Heart left ventricle (tissue), 16 donors: ENCODE data around the gene MRPL9. TPM values are rescaled to one million over a fixed set of nuclear protein-coding genes. Genes with fewer than 3 reads are reported as not detected.
"Not testable (repeated sequence)": the region's sequence is repeated elsewhere in the genome, so short reads cannot be mapped to it uniquely, and the experiment has no call there.

ENCODE experiments used
- ATAC-seq, 4 donors: fragments of 200-7000 bp; cut with Tn5 transposase; one replicate each; pipeline ENCODE4 v1.9.1; 2020 to 2022; ENCODE audit warnings: moderate library complexity in 4 of 4, mild to moderate bottlenecking in 3 of 4, moderate number of reproducible peaks in 1 of 4
- DNase-seq, 5 donors: peaks; one replicate each; pipeline ENCODE4 v3.0.0-alpha.2; 2020
- H3K27ac ChIP-seq, 12 donors: fragments of 200-600 bp; sonication (generic) in 4 of 12; one replicate each; pipeline versions ENCODE4 v1.5.0 to v1.8.0; 2016 to 2022; ENCODE audit warnings: mild to moderate bottlenecking in 2 of 12
- H3K27me3 ChIP-seq, 9 donors: fragments of 200-600 bp; sonication (generic) in 2 of 9; one replicate each; pipeline versions ENCODE4 v1.5.1 to v1.8.0; 2016 to 2022; ENCODE audit warnings: mild to moderate bottlenecking in 3 of 9
- H3K36me3 ChIP-seq, 9 donors: fragments of 200-600 bp; sonication (generic) in 2 of 9; one replicate each; pipeline versions ENCODE4 v1.5.0 to v1.8.0; 2018 to 2022; ENCODE audit warnings: mild to moderate bottlenecking in 2 of 9
- H3K4me1 ChIP-seq, 12 donors: fragments of 200-600 bp; sonication (generic) in 4 of 12; one replicate each; pipeline versions ENCODE4 v1.5.0 to v1.8.0; 2016 to 2022; ENCODE audit warnings: mild to moderate bottlenecking in 3 of 12
- H3K4me3 ChIP-seq, 12 donors: fragments of 200-600 bp; sonication (generic) in 4 of 12; one replicate each; pipeline versions ENCODE4 v1.5.0 to v1.8.0; 2017 to 2022; ENCODE audit warnings: mild to moderate bottlenecking in 9 of 12, moderate library complexity in 4 of 12
- H3K9me3 ChIP-seq, 12 donors: fragments of 200-600 bp; sonication (generic) in 4 of 12; one replicate each; pipeline versions ENCODE4 v1.5.0 to v1.8.0; 2016 to 2022; ENCODE audit warnings: mild to moderate bottlenecking in 1 of 12
- POLR2A ChIP-seq, 2 donors: fragments of 450-650 bp; IDR thresholded peaks; one replicate each; pipeline ENCODE4 v1.6.1; 2017; ENCODE audit warnings: antibody characterized with exemption in 2 of 2, mild to moderate bottlenecking in 2 of 2, moderate library complexity in 2 of 2
- WGBS, 4 donors: extraction: QIAGEN DNeasy Blood & Tissue Kit in 2 of 4; methylation state at CpG; one replicate each; pipeline versions ENCODE4 v1.1.5 to v1.1.7; 2013 to 2018; 5-methylcytosine and 5-hydroxymethylcytosine counted together
- intact Hi-C, 10 donors: fragments of 100-400 bp; cut with DNase I; formaldehyde crosslinking; loops; one replicate each; pipeline versions ENCODE4 v1.11.1 to v1.14.2; 2022
- polyA plus RNA-seq, 2 donors: library from polyadenylated mRNA; stranded (reverse); fragments of 200-250 nt; gene quantifications; one replicate each; pipeline ENCODE4 v1.2.3, GENCODE V29; 2013
- total RNA-seq, 9 donors: library from RNA; depleted of rRNA in 2 of 9; stranded (reverse); fragments of >200 nt in 2 of 9; fragmentation: NEBNext Ultra II Directional in 3 of 9; extraction: Animal tissue kit (Norgen Biotek cat#: 25700) in 3 of 9; gene quantifications; one replicate each; pipeline versions ENCODE4 v1.1.0 to v1.2.4, GENCODE V29; 2016 to 2023
- TF ChIP-seq, protein P1 (sequence below), 12 donors: fragments of 200-600 bp; sonication (generic) in 4 of 12; IDR thresholded peaks; one replicate each; pipeline versions ENCODE4 v1.5.0 to v1.8.0; 2018 to 2022; ENCODE audit warnings: antibody characterized with exemption in 12 of 12, mild to moderate bottlenecking in 5 of 12
- donor health status: ischemic (EF 13 %, LVEDD 7.1; RV severe dilation, severe dysfunction).
- donor health status: healthy with polysubstance abuse.
- donor health status: DM: no; HTN: yes; CAD: no.
- donor health status: DM: no; HTN: no; CAD: no.
- donor health status: ischemic (EF 25% LVEDD 6.9; RV normal size, moderate dysfunction).
- donor health status: ischemic (EF 25% LVEDD 5.7; RV mildly dilated, moderate dysfunction).
- donor health status: healthy.
- donor health status: DM: yes; HTN: yes; CAD: no.
- donor health status: ischemic (EF 35%, LVEDD 5.7; RV mildly dilated, moderate dysfunction).
- donor health status: nonischemic (EF 11% LVEDD 7.7; RV severe dilation, severe dysfunction).
- donor health status: DM: yes; HTN: yes; CAD: no.
- donor health status: PGD.
- donor health status: ischemic (EF 29% LVEDD 5.4; RV normal size, mild dysfunction).
- donor health status: nonischemic (EF 23%, LVEDD 6.1; RV moderate dilation, normal function).

MRPL9 gene
- total and polyA plus RNA-seq, 11 donors: 35.8 to 57.9 (median 46.3) TPM

DNA sequence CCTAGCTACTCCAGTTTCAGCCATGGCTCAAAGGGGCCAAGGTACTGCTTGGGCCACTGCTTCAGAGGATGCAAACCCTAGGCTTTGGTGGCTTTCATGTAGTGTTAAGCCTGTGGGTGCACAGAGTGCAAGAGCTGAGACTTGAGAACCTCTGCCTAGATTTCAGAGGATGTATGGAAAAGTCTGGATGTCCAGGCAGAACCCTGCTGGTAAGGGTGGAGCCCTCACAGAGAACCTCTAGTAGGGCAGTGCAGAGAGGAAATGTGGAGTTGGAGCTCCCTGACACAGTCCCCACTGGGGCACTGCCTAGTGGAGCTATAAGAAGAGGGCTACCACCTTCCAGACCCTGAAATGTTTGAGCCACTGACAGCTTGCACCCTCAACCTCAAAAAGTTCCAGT, 25.8 kb downstream of the MRPL9 start:
- intact Hi-C loops: loop anchor here in 9 of 10 donors (5.0 to 10.0 kb wide), 6 partner anchors 45 to 295 kb away; partner anchors contain the start of gene C2CD4D (in 1 of the 9)
- H3K27ac ChIP-seq: no peak overlapping the region
- ATAC-seq: no peak
- H3K36me3 ChIP-seq: no peaks in the 10 kb centered on the region
- peaks cover 0 to 12% (median 0%) of the 10 kb centered on the region in 12 donors for H3K9me3 ChIP-seq
- DNase-seq: no peak
- H3K27me3 ChIP-seq: peaks cover 0 to 5% (median 0%) of the 10 kb centered on the region in 9 donors
- no peak overlapping the region for H3K4me3 ChIP-seq
- no peaks in the 10 kb centered on the region for H3K4me1 ChIP-seq
- TF ChIP-seq, protein P1, sequence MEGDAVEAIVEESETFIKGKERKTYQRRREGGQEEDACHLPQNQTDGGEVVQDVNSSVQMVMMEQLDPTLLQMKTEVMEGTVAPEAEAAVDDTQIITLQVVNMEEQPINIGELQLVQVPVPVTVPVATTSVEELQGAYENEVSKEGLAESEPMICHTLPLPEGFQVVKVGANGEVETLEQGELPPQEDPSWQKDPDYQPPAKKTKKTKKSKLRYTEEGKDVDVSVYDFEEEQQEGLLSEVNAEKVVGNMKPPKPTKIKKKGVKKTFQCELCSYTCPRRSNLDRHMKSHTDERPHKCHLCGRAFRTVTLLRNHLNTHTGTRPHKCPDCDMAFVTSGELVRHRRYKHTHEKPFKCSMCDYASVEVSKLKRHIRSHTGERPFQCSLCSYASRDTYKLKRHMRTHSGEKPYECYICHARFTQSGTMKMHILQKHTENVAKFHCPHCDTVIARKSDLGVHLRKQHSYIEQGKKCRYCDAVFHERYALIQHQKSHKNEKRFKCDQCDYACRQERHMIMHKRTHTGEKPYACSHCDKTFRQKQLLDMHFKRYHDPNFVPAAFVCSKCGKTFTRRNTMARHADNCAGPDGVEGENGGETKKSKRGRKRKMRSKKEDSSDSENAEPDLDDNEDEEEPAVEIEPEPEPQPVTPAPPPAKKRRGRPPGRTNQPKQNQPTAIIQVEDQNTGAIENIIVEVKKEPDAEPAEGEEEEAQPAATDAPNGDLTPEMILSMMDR (IDR thresholded peaks at IDR 0.05): no peak
- no peak for TF ChIP-seq POLR2A (IDR thresholded peaks at IDR 0.05)

DNA sequence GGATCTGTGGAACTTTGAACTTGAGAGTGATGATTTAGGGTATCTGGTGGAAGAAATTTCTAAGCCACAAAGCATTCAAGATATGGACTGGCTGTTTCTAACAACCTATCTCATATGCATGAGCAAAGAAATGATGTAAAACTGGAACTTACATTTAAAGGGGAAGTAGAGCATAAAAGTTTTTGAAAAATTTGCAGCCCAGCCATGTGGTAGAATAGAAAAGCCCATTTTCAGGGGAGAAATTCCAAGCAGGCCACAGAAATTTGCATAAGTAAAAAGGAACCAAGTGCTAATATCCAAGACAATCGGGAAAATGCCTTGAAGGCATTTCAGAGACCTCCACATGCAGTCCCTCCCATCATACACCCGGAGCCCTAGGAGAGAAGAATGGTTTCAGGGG, 26.3 kb downstream of the MRPL9 start:
- Histone ChIP-seq H3K27me3 (peaks cover 0 to 5% (median 0%) of the 10 kb centered on the region in 9 donors), H3K4me3 (no peak overlapping the region), H3K4me1 (no peaks in the 10 kb centered on the region), H3K36me3 (no peaks in the 10 kb centered on the region), H3K27ac (no peak overlapping the region), H3K9me3 (peaks cover 0 to 12% (median 0%) of the 10 kb centered on the region in 12 donors)
- TF ChIP-seq POLR2A (IDR thresholded peaks at IDR 0.05): no peak
- TF ChIP-seq, protein P1 (IDR thresholded peaks at IDR 0.05): no peak
- 71 to 79% (median 76%) methylated on average over 2 of the region's 2 CpGs for WGBS, 4 donors
- DNase-seq: no peak
- intact Hi-C loops: loop anchor here in 9 of 10 donors (5.0 to 10.0 kb wide), 6 partner anchors 45 to 295 kb away; partner anchors contain the start of gene C2CD4D (in 1 of the 9)
- no peak for ATAC-seq

DNA sequence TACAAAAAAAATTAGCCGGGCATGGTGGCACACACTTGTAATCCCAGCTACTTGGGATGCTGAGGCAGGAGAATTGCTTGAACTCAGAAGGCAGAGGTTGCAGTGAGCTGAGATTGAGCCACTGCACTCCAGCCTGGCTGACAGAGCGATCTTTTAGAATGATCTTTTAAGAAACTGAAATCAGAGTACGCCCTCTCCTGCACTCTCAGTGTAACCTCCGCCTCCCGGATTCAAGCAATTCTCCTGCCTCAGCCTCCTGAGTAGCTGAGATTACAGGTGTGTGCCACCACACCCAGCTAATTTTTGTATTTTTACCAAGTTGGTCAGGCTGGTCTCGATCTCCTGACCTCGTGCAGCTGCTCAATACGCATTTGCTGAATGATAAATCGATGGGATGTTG, 29.3 kb downstream of the MRPL9 start:
- Histone ChIP-seq H3K9me3 (peaks cover 0 to 12% (median 0%) of the 10 kb centered on the region in 12 donors), H3K27me3 (peaks cover 0 to 11% (median 0%) of the 10 kb centered on the region in 9 donors)
- not testable (repeated sequence) for H3K4me1 ChIP-seq, H3K4me3 ChIP-seq, H3K27ac ChIP-seq, ATAC-seq, DNase-seq, H3K36me3 ChIP-seq
- intact Hi-C loops: loop anchor here in 9 of 10 donors (2.0 to 10.0 kb wide), 10 partner anchors 39 to 291 kb away; no protein-coding TSS in a partner anchor
- 90 to 92% (median 91%) methylated on average over 9 of the region's 9 CpGs for WGBS, 4 donors

DNA sequence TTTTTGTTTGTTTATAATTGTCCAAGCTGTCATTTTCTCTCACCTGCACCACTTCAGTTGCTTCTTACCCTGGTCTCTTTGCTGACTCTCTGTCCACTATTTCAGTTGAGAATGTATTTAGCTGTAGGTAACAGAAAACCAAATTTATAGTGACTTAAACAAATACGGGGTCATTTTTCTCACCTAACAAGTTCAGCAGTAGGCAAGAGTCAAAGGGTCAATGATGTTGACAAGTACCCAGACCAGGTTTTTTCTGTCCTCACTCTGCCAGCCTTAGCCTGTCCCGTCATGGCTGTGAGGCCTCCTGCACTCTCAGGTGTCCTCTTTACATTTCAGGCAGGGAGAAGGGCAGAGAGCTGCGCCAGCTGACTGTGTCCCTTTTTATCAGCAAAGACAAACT, 30.2 kb downstream of the MRPL9 start:
- TF ChIP-seq, protein P1 (IDR thresholded peaks at IDR 0.05): no peak
- TF ChIP-seq POLR2A (IDR thresholded peaks at IDR 0.05): no peak
- peaks cover 0 to 6% (median 0%) of the 10 kb centered on the region in 12 donors for H3K4me1 ChIP-seq
- intact Hi-C loops: loop anchor here in 7 of 10 donors (2.0 to 10.0 kb wide), 6 partner anchors 41 to 288 kb away; no protein-coding TSS in a partner anchor
- H3K9me3 ChIP-seq: peaks cover 0 to 12% (median 0%) of the 10 kb centered on the region in 12 donors
- ATAC-seq (no peak), DNase-seq (no peak)
- no peak overlapping the region for H3K4me3 ChIP-seq
- 67 to 85% (median 84%) methylated on average over 3 of the region's 3 CpGs for WGBS, 4 donors
- H3K27me3 ChIP-seq: peaks cover 0 to 11% (median 0%) of the 10 kb centered on the region in 9 donors
- H3K36me3 ChIP-seq: no peaks in the 10 kb centered on the region
- H3K27ac ChIP-seq: no peak overlapping the region

DNA sequence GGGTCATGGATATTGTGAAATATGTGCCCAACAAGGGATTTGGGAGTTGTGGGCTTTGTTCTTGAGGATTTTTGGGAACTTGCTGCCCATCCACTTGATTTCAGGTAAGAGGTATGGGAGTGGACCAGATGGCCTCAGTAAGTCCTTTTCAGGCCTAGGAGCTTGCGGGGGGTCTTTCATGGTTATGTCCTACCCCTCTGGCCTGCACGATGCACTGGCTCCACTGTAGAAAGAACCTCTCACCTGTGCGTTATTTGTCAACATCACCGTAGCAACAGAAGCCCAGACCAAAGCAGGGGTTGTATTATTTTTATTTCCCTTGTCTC, 33.4 kb downstream of the MRPL9 start:
- TF ChIP-seq POLR2A (IDR thresholded peaks at IDR 0.05): no peak
- TF ChIP-seq, protein P1 (IDR thresholded peaks at IDR 0.05): no peak
- no peak for ATAC-seq
- H3K27me3 ChIP-seq: peaks cover 0 to 16% (median 0%) of the 10 kb centered on the region in 9 donors
- intact Hi-C loops: loop anchor here in 7 of 10 donors (5.0 to 10.0 kb wide), 6 partner anchors 38 to 285 kb away; partner anchors contain the start of gene SNX27 (in 1 of the 7)
- no peaks in the 10 kb centered on the region for H3K9me3 ChIP-seq
- peaks cover 0 to 12% (median 1%) of the 10 kb centered on the region in 12 donors for H3K4me1 ChIP-seq
- no peaks in the 10 kb centered on the region for H3K36me3 ChIP-seq
- H3K4me3 ChIP-seq: no peak overlapping the region
- 77 to 90% (median 85%) methylated on average over 4 of the region's 4 CpGs for WGBS, 4 donors
- DNase-seq: no peak
- no peak overlapping the region for H3K27ac ChIP-seq
